ENCODE measurements around the gene CMTM1.

- TF ChIP-seq CTCF (IDR thresholded peaks at IDR 0.05) (no peak), POLR2A (IDR thresholded peaks at IDR 0.05) (no peak), POLR2AphosphoS5 (IDR thresholded peaks at IDR 0.05) (no peak)
These were observed 18.9 kb upstream of the CMTM1 start for GRCh38 chr16:66547101-66547989.
